Hematopoietic multipotent progenitor cell treated with erythropoietin and hydrocortisone succinate and interleukin-3 and kit ligand, for 8 days (in vitro differentiated cells): ENCODE data around the gene FLACC1.
"Not testable (repeated sequence)": the region's sequence is repeated elsewhere in the genome, so short reads cannot be mapped to it uniquely, and the experiment has no call there.

Source experiments
- DNase-seq: peaks from one replicate; pipeline ENCODE4 v3.0.0-alpha.2; 2015

Gene FLACC1

GRCh38 chr2:201357221-201357620 is at the start of gene FLACC1:
Gene FLACC1, minus strand, starts transcription at chr2:201357345. Its CDS starts 5,941 bp downstream, at chr2:201351404.
- DNase-seq = no peak

GRCh38 chr2:201406077-201406662 is 49.0 kb upstream of the FLACC1 start:
- DNase-seq = peak; percentile 88

GRCh38 chr2:201404699-201405280 is 47.6 kb upstream of the FLACC1 start:
- DNase-seq = peak; percentile 35

- peak; percentile 63 for DNase-seq
Measured at GRCh38 chr2:201403880-201404279, 46.7 kb upstream of the FLACC1 start.

GRCh38 chr2:201402651-201403562 is 45.8 kb upstream of the FLACC1 start:
- no peak for DNase-seq

GRCh38 chr2:201401815-201402214 is 44.7 kb upstream of the FLACC1 start:
- no peak for DNase-seq

- no peak for DNase-seq
Measured at GRCh38 chr2:201396595-201396994, 39.5 kb upstream of the FLACC1 start.

- peak; percentile 67 for DNase-seq
Measured at GRCh38 chr2:201383136-201383535, 26.0 kb upstream of the FLACC1 start.

GRCh38 chr2:201378496-201379397 is 21.6 kb upstream of the FLACC1 start:
- DNase-seq = no peak

GRCh38 chr2:201377218-201377617 is 20.1 kb upstream of the FLACC1 start:
- DNase-seq = no peak

GRCh38 chr2:201369775-201370174 is 12.6 kb upstream of the FLACC1 start:
- no peak for DNase-seq

- DNase-seq = not testable (repeated sequence)
Measured at GRCh38 chr2:201369318-201369717, 12.2 kb upstream of the FLACC1 start.

GRCh38 chr2:201366146-201366545 is 9.0 kb upstream of the FLACC1 start:
- DNase-seq = no peak

GRCh38 chr2:201363857-201364560 is 6.9 kb upstream of the FLACC1 start:
- DNase-seq = peak; percentile 68

- DNase-seq = no peak
Measured at GRCh38 chr2:201362396-201362795, 5.3 kb upstream of the FLACC1 start.

- no peak for DNase-seq
Measured at GRCh38 chr2:201361078-201361733, 4.1 kb upstream of the FLACC1 start.

GRCh38 chr2:201360256-201360655 is 3.1 kb upstream of the FLACC1 start:
- no peak for DNase-seq

- no peak for DNase-seq
Measured at GRCh38 chr2:201358684-201359083, 1.5 kb upstream of the FLACC1 start.

- no peak for DNase-seq
Measured at GRCh38 chr2:201353116-201353515, 4.0 kb downstream of the FLACC1 start.

- DNase-seq = no peak
Measured at GRCh38 chr2:201350879-201351278, 6.3 kb downstream of the FLACC1 start.

- DNase-seq = no peak
Measured at GRCh38 chr2:201349601-201350000, 7.5 kb downstream of the FLACC1 start.

- DNase-seq = no peak
Measured at GRCh38 chr2:201348758-201349157, 8.4 kb downstream of the FLACC1 start.
